Testis (tissue), 3 donors: Measurements from ENCODE around the gene LAP3. TPM values are rescaled to one million over a fixed set of nuclear protein-coding genes. Genes with fewer than 3 reads are reported as not detected.

ENCODE experiments used
- DNase-seq: peaks from one replicate; pipeline ENCODE4 v3.0.0-alpha.2; 2019
- H3K27ac ChIP-seq, 2 donors: fragments of 200-600 bp; sonication (generic); one replicate each; pipeline ENCODE4 v1.5.1; 2019
- H3K27me3 ChIP-seq: fragments of 200-600 bp; sonication (generic); one replicate; pipeline ENCODE4 v1.5.1; 2019
- H3K36me3 ChIP-seq: fragments of 200-600 bp; sonication (generic); one replicate; pipeline ENCODE4 v1.5.1; 2017; ENCODE audit warnings: low read depth; ENCODE audit errors: missing control alignments
- H3K4me1 ChIP-seq: fragments of 200-600 bp; sonication (generic); one replicate; pipeline ENCODE4 v1.5.1; 2019
- H3K4me3 ChIP-seq, 2 donors: fragments of 200-600 bp; sonication (generic); one replicate each; pipeline ENCODE4 v1.5.1; 2017 to 2019
- H3K9me3 ChIP-seq: fragments of 200-600 bp; sonication (generic); one replicate; pipeline ENCODE4 v1.5.1; 2017
- CTCF ChIP-seq, 3 experiments: fragments of 450-650 bp in 2 of 3; fragments of 200-600 bp in 1 of 3; sonication (generic) in 1 of 3; IDR thresholded peaks; one replicate each; pipeline ENCODE4 v1.5.1; 2016 to 2019; ENCODE audit warnings: antibody characterized with exemption in 3 of 3, mild to moderate bottlenecking in 2 of 3, moderate library complexity in 1 of 3
- POLR2A ChIP-seq: fragments of 450-650 bp; IDR thresholded peaks from one replicate; pipeline ENCODE4 v1.6.1; 2017; ENCODE audit warnings: antibody characterized with exemption, mild to moderate bottlenecking, moderate library complexity
- WGBS, 2 donors: methylation state at CpG; one replicate each; pipeline ENCODE4 v1.1.5; 2018; 5-methylcytosine and 5-hydroxymethylcytosine counted together
- intact Hi-C: fragments of 100-400 bp; cut with DNase I; formaldehyde crosslinking; loops from one replicate; pipeline ENCODE4 v1.15.1; 2023; ENCODE audit warnings: low total_unique reads
- polyA plus RNA-seq: library from polyadenylated mRNA; stranded (reverse); fragments of 350-450 nt; fragmentation: Illumina TruSeq; extraction: RNeasy Lipid Tissue Mini Kit (QIAGEN cat#74804); gene quantifications from one replicate; pipeline ENCODE4 v1.2.3, GENCODE V29; 2014; ENCODE audit warnings: low read depth, low replicate concordance; ENCODE audit not compliant: insufficient read depth
- total RNA-seq, 2 donors: library from RNA; depleted of rRNA; stranded (reverse); fragments of >200 nt; gene quantifications; one replicate each; pipeline ENCODE4 v1.2.3, GENCODE V29; 2016

The LAP3 gene
- total and polyA plus RNA-seq, 3 donors from 2014 or later = 98.9 to 108 (median 100) TPM

DNA sequence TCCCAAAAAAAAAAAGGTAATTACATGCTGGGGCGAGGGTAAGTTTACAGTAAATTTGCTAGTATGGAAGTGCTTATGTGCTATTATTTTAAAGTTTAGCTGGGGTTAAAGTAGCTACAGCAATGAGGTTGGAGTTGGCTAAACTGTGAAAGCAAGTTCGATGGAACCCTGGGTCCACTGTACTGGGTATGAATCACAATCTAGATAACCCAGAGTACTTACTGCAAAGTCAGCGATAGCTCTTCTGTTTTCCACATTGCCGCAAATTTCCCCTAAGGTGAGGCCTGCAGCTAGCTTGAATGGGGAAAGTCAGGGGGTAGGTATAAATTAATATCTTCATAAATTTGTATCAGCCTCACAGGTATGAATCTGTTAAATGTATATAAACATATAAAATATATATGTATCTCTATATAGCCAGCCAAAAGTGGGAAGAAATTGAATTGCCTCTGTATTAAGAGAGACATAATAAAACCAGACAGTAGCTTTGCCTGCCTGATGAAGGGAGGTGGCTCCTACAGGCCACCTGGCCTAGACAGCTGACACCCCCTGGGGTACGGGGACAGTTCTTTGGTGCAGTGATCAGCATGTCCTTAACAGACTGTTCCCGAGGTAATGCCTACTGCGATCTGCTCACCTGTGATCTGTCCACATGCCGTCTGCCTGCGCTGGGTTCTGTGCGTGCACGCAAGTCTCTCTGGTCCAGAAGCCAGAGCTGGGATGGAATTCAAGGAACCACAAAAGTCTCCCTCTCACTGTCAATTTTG, 31.4 kb upstream of the LAP3 start:
- 61 to 69% methylated on average over 11 of the region's 11 CpGs for WGBS, 2 donors
- Histone ChIP-seq H3K4me1 (no peaks in the 10 kb centered on the region), H3K9me3 (no peaks in the 10 kb centered on the region), H3K4me3 (no peak overlapping the region), H3K27ac (no peak overlapping the region), H3K27me3 (no peaks in the 10 kb centered on the region), H3K36me3 (no peaks in the 10 kb centered on the region)
- TF ChIP-seq POLR2A (no peak), CTCF (IDR thresholded peaks at IDR 0.05) (no peak)
- intact Hi-C loops = loop anchor here (5.0 kb wide), 1 partner anchor 92 kb away; no protein-coding TSS in a partner anchor
- no peak for DNase-seq

GRCh38 chr4:17546222-17546621, 30.8 kb upstream of the LAP3 start:
- Histone ChIP-seq H3K4me1 (no peaks in the 10 kb centered on the region), H3K9me3 (no peaks in the 10 kb centered on the region), H3K27ac (no peak overlapping the region), H3K36me3 (no peaks in the 10 kb centered on the region), H3K27me3 (no peaks in the 10 kb centered on the region), H3K4me3 (no peak overlapping the region)
- no peak for DNase-seq
- WGBS, 2 donors = 50 to 67% methylated on average over 10 of the region's 10 CpGs
- intact Hi-C loops = loop anchor here (5.0 kb wide), 1 partner anchor 91 kb away; no protein-coding TSS in a partner anchor
- TF ChIP-seq CTCF (IDR thresholded peaks at IDR 0.05) = no peak
- TF ChIP-seq POLR2A = no peak

GRCh38 chr4:17546678-17547077, 30.3 kb upstream of the LAP3 start:
- Histone ChIP-seq H3K27me3 (no peaks in the 10 kb centered on the region), H3K36me3 (no peaks in the 10 kb centered on the region), H3K9me3 (no peaks in the 10 kb centered on the region), H3K27ac (no peak overlapping the region), H3K4me3 (no peak overlapping the region), H3K4me1 (no peaks in the 10 kb centered on the region)
- intact Hi-C loops = loop anchor here (5.0 kb wide), 1 partner anchor 91 kb away; no protein-coding TSS in a partner anchor
- DNase-seq = no peak
- no peak for TF ChIP-seq CTCF (IDR thresholded peaks at IDR 0.05)
- no peak for TF ChIP-seq POLR2A
- WGBS, 2 donors = 66 to 72% methylated on average over 9 to 12 of the region's 12 CpGs

GRCh38 chr4:17550549-17550948, 26.4 kb upstream of the LAP3 start:
- Histone ChIP-seq H3K36me3 (no peaks in the 10 kb centered on the region), H3K27ac (no peak overlapping the region), H3K9me3 (no peaks in the 10 kb centered on the region), H3K4me1 (no peaks in the 10 kb centered on the region), H3K4me3 (no peak overlapping the region), H3K27me3 (no peaks in the 10 kb centered on the region)
- TF ChIP-seq POLR2A (no peak), CTCF (IDR thresholded peaks at IDR 0.05) (no peak)
- no peak for DNase-seq
- intact Hi-C loops = no loop called here
- 86 to 91% methylated on average over 3 of the region's 3 CpGs for WGBS, 2 donors

GRCh38 chr4:17552427-17552826, 24.6 kb upstream of the LAP3 start:
- intact Hi-C loops = no loop called here
- TF ChIP-seq POLR2A (no peak), CTCF (IDR thresholded peaks at IDR 0.05) (no peak)

More at GRCh38 chr4:17552427-17552826, 24.6 kb upstream of the LAP3 start:
- Histone ChIP-seq H3K27ac (no peak overlapping the region), H3K4me3 (no peak overlapping the region), H3K27me3 (no peaks in the 10 kb centered on the region), H3K9me3 (no peaks in the 10 kb centered on the region), H3K4me1 (no peaks in the 10 kb centered on the region), H3K36me3 (no peaks in the 10 kb centered on the region)
- 53 to 59% methylated on average over 5 of the region's 5 CpGs for WGBS, 2 donors
- no peak for DNase-seq
